AG09309 (cell line): Measurements from ENCODE around the gene GPR39.
A peak's percentile ranks its signal among the peaks of the same experiment; 100 is the strongest.

ENCODE experiments used
- DNase-seq: peaks from one replicate; pipeline ENCODE4 v3.0.0-alpha.2; 2010; ENCODE audit warnings: low read depth
- H3K4me3 ChIP-seq: 2 replicates; pipeline ENCODE4 v1.5.1; 2011; ENCODE audit warnings: mild to moderate bottlenecking, low read depth, low read length, moderate library complexity; ENCODE audit not compliant: control insufficient read depth
- CTCF ChIP-seq: IDR thresholded peaks from 2 replicates; pipeline ENCODE4 v1.5.1; 2011; ENCODE audit warnings: mild to moderate bottlenecking, low read depth, low read length, inconsistent platforms; ENCODE audit not compliant: insufficient read depth, control insufficient read depth; ENCODE audit errors: missing control alignments

Gene GPR39

GRCh38 chr2:132651115-132652045 is 234.8 kb downstream of the GPR39 start:
- TF ChIP-seq CTCF: peak; percentile 56
- no peak overlapping the region for H3K4me3 ChIP-seq
- no peak for DNase-seq

GRCh38 chr2:132652474-132652873 is 235.9 kb downstream of the GPR39 start:
- DNase-seq: no peak
- no peak for TF ChIP-seq CTCF

GRCh38 chr2:132654335-132654734 is 237.7 kb downstream of the GPR39 start:
- no peak for TF ChIP-seq CTCF
- no peak for DNase-seq
- H3K4me3 ChIP-seq: no peak overlapping the region

More at GRCh38 chr2:132652474-132652873, 235.9 kb downstream of the GPR39 start:
- H3K4me3 ChIP-seq: no peak overlapping the region

GRCh38 chr2:132654968-132655367 is 238.4 kb downstream of the GPR39 start:
- H3K4me3 ChIP-seq: no peak overlapping the region
- DNase-seq: no peak
- no peak for TF ChIP-seq CTCF

GRCh38 chr2:132656266-132656975 is 239.8 kb downstream of the GPR39 start:
- no peak overlapping the region for H3K4me3 ChIP-seq
- no peak for TF ChIP-seq CTCF
- DNase-seq: no peak

- DNase-seq: no peak
- no peak overlapping the region for H3K4me3 ChIP-seq
- TF ChIP-seq CTCF: no peak
These were observed 242.7 kb downstream of the GPR39 start for GRCh38 chr2:132659331-132659730.
